GM21423 (cell line): ENCODE measurements around the gene NEK3.
A peak's percentile ranks its signal among the peaks of the same experiment; 100 is the strongest.
"Not testable (repeated sequence)": the region's sequence is repeated elsewhere in the genome, so short reads cannot be mapped to it uniquely, and the experiment has no call there.

Experiments used
- ATAC-seq: cut with Tn5 transposase; IDR thresholded peaks from one replicate; pipeline ENCODE4 v1.9.1; 2021; ENCODE audit warnings: mild to moderate bottlenecking, moderate library complexity; ENCODE audit not compliant: unreplicated experiment

Gene NEK3

GRCh38 chr13:52170828-52171391 is 11.5 kb upstream of the NEK3 start:
- ATAC-seq, result not testable (repeated sequence)

- no peak for ATAC-seq
Observed at GRCh38 chr13:52169839-52170238, 10.4 kb upstream of the NEK3 start.

- ATAC-seq, result no peak
Observed at GRCh38 chr13:52165411-52165810, 6.0 kb upstream of the NEK3 start.

GRCh38 chr13:52164989-52165388 is 5.6 kb upstream of the NEK3 start:
- ATAC-seq, result no peak

GRCh38 chr13:52163878-52164277 is 4.5 kb upstream of the NEK3 start:
- not testable (repeated sequence) for ATAC-seq

- ATAC-seq, result no peak
Observed at GRCh38 chr13:52162279-52163101, 3.1 kb upstream of the NEK3 start.

GRCh38 chr13:52161181-52161646 is 1.8 kb upstream of the NEK3 start:
- no peak for ATAC-seq

- no peak for ATAC-seq
Observed at GRCh38 chr13:52160506-52160905, 1.1 kb upstream of the NEK3 start.

GRCh38 chr13:52160053-52160452 is 656 bp upstream of the NEK3 start:
- no peak for ATAC-seq

- peak; percentile 20 for ATAC-seq
Observed at GRCh38 chr13:52158629-52159158, 703 bp downstream of the NEK3 start.

GRCh38 chr13:52156724-52157261 is 2.6 kb downstream of the NEK3 start:
- ATAC-seq, result no peak

GRCh38 chr13:52155177-52155576 is 4.2 kb downstream of the NEK3 start:
- no peak for ATAC-seq

- ATAC-seq, result no peak
Observed at GRCh38 chr13:52147225-52147624, 12.2 kb downstream of the NEK3 start.

- ATAC-seq, result no peak
Observed at GRCh38 chr13:52141299-52141698, 18.1 kb downstream of the NEK3 start.

- ATAC-seq, result no peak
Observed at GRCh38 chr13:52137489-52137888, 21.9 kb downstream of the NEK3 start.

GRCh38 chr13:52136763-52137162 is 22.6 kb downstream of the NEK3 start:
- ATAC-seq, result no peak

- ATAC-seq, result no peak
Observed at GRCh38 chr13:52130641-52131040, 28.8 kb downstream of the NEK3 start.

- ATAC-seq, result peak; percentile 77
Observed at GRCh38 chr13:52128714-52129700, 30.4 kb downstream of the NEK3 start, which contains the start of gene NEK5. Gene NEK5, minus strand, starts transcription at chr13:52129073. Its CDS starts 1,591 bp downstream, at chr13:52127482.

- peak; percentile 45 for ATAC-seq
Observed at GRCh38 chr13:52127783-52128702, 31.4 kb downstream of the NEK3 start.
